Measurements from ENCODE around the gene VAC14.

DNA sequence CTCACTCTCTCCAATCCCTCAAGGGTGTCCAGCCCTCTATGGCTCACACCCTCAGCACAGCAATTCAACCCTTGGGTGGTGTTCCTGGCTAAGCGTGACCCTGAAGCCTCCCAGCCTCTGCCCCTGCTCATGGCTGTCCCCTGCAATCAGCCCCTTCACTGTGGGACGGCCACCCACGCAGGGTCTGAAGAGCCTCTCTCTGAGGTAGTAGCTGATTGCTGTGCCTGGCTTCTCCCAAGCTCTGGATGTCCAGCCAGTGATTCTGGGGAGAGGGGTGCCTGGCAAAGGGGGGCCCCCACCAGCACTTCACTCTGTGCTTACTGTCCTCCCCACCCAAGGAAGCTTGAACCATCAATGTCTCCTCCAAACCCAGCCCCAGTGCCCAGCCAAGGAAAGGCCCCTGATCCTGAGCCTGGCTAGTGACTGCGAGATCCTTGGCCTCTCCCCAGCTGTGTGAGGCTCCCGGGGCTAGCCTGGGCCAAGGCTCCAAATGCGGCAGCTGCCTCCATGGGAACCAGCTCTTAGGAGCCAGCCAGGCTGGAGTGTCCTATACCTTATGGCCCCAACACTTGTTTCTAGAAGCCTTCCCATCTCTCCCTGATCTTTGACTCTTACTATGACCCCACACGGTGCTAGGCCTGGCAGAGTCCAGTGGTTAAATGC lies 125.0 kb downstream of the VAC14 start:
- TF ChIP-seq, protein P1, sequence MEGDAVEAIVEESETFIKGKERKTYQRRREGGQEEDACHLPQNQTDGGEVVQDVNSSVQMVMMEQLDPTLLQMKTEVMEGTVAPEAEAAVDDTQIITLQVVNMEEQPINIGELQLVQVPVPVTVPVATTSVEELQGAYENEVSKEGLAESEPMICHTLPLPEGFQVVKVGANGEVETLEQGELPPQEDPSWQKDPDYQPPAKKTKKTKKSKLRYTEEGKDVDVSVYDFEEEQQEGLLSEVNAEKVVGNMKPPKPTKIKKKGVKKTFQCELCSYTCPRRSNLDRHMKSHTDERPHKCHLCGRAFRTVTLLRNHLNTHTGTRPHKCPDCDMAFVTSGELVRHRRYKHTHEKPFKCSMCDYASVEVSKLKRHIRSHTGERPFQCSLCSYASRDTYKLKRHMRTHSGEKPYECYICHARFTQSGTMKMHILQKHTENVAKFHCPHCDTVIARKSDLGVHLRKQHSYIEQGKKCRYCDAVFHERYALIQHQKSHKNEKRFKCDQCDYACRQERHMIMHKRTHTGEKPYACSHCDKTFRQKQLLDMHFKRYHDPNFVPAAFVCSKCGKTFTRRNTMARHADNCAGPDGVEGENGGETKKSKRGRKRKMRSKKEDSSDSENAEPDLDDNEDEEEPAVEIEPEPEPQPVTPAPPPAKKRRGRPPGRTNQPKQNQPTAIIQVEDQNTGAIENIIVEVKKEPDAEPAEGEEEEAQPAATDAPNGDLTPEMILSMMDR (IDR thresholded peaks at IDR 0.05; ENCODE audit: low read length): no peak
- TF ChIP-seq EZH2 (IDR thresholded peaks at IDR 0.05; ENCODE audit: borderline replicate concordance, low read length): no peak

All from OCI-LY1 (cell line).